HS-5 (cell line): Measurements from ENCODE around the gene LRRC45.
A peak's percentile ranks its signal among the peaks of the same experiment; 100 is the strongest.

Source experiments
- DNase-seq: peaks from one replicate; pipeline ENCODE4 v3.0.0-alpha.2; 2012; ENCODE audit warnings: low read depth

LRRC45 gene

GRCh38 chr17:81994593-81995462 lies 28.3 kb upstream of the LRRC45 start:
- DNase-seq: no peak

GRCh38 chr17:81995463-81996231 lies 27.5 kb upstream of the LRRC45 start:
- DNase-seq: no peak

- DNase-seq: no peak
These were observed 26.8 kb upstream of the LRRC45 start for GRCh38 chr17:81996232-81996756.

GRCh38 chr17:81996757-81997441 lies 26.2 kb upstream of the LRRC45 start:
- DNase-seq: no peak

- no peak for DNase-seq
These were observed 24.9 kb upstream of the LRRC45 start for GRCh38 chr17:81998212-81998611.

- no peak for DNase-seq
These were observed 24.2 kb upstream of the LRRC45 start for GRCh38 chr17:81998691-81999438.

GRCh38 chr17:81999587-81999975 lies 23.5 kb upstream of the LRRC45 start:
- DNase-seq: no peak

GRCh38 chr17:81999976-82000802 lies 22.9 kb upstream of the LRRC45 start:
- DNase-seq: no peak

GRCh38 chr17:82000803-82001570 lies 22.1 kb upstream of the LRRC45 start:
- no peak for DNase-seq

- DNase-seq: no peak
These were observed 21.5 kb upstream of the LRRC45 start for GRCh38 chr17:82001571-82002056.

GRCh38 chr17:82003411-82004381 lies 19.4 kb upstream of the LRRC45 start:
- peak; percentile 92 for DNase-seq

- no peak for DNase-seq
These were observed 18.3 kb upstream of the LRRC45 start for GRCh38 chr17:82004517-82005455.

GRCh38 chr17:82005701-82006348 lies 17.3 kb upstream of the LRRC45 start:
- DNase-seq: no peak

- DNase-seq: no peak
These were observed 16.5 kb upstream of the LRRC45 start for GRCh38 chr17:82006468-82007227.

- no peak for DNase-seq
These were observed 15.9 kb upstream of the LRRC45 start for GRCh38 chr17:82007228-82007494.

- DNase-seq: no peak
These were observed 15.4 kb upstream of the LRRC45 start for GRCh38 chr17:82007495-82008257.
